ENCODE results near the gene ZYX.

- TF ChIP-seq CTCF (IDR thresholded peaks at IDR 0.05) (no peak), POLR2A (IDR thresholded peaks at IDR 0.05) (no peak), POLR2AphosphoS5 (IDR thresholded peaks at IDR 0.05) (no peak)
These were observed 2.5 kb downstream of the ZYX start for GRCh38 chr7:143383642-143383957.
